Lower lobe of right lung (tissue), 2 donors: ENCODE data around the gene RNFT2. TPM values are rescaled to one million over a fixed set of nuclear protein-coding genes. Genes with fewer than 3 reads are reported as not detected.

Experiments used
- ATAC-seq, 2 donors: fragments of 200-7000 bp; cut with Tn5 transposase; one replicate each; pipeline ENCODE4 v1.9.1; 2020 to 2022; ENCODE audit warnings: mild to moderate bottlenecking in 2 of 2, moderate library complexity in 2 of 2
- DNase-seq: peaks from one replicate; pipeline ENCODE4 v3.0.0-alpha.2; 2020
- H3K27ac ChIP-seq: fragments of 200-600 bp; one replicate; pipeline ENCODE4 v1.8.0; 2022
- H3K27me3 ChIP-seq: fragments of 200-600 bp; one replicate; pipeline ENCODE4 v1.8.0; 2022; ENCODE audit warnings: low read depth
- H3K36me3 ChIP-seq: fragments of 200-600 bp; one replicate; pipeline ENCODE4 v1.8.0; 2022; ENCODE audit warnings: mild to moderate bottlenecking
- H3K4me1 ChIP-seq: fragments of 200-600 bp; one replicate; pipeline ENCODE4 v1.8.0; 2022
- H3K4me3 ChIP-seq: fragments of 200-600 bp; one replicate; pipeline ENCODE4 v1.8.0; 2022; ENCODE audit warnings: mild to moderate bottlenecking
- H3K9me3 ChIP-seq: fragments of 200-600 bp; one replicate; pipeline ENCODE4 v1.8.0; 2022
- CTCF ChIP-seq: fragments of 200-600 bp; IDR thresholded peaks from one replicate; pipeline ENCODE4 v1.8.0; 2022; ENCODE audit warnings: antibody characterized with exemption, mild to moderate bottlenecking
- intact Hi-C: fragments of 100-400 bp; cut with DNase I; formaldehyde crosslinking; loops from one replicate; pipeline ENCODE4 v1.11.0; 2022
- total RNA-seq: library from RNA; stranded (reverse); fragmentation: NEBNext Ultra II Directional; extraction: Animal tissue kit (Norgen Biotek cat#: 25700); gene quantifications from one replicate; pipeline ENCODE4 v1.2.1, GENCODE V29; 2021
- donor health status: DM: no; HTN: yes; CAD: no; lungs with severe emphysema.

The RNFT2 gene
- total RNA-seq, 1 donor from 2014 or later = 3.3 TPM

DNA sequence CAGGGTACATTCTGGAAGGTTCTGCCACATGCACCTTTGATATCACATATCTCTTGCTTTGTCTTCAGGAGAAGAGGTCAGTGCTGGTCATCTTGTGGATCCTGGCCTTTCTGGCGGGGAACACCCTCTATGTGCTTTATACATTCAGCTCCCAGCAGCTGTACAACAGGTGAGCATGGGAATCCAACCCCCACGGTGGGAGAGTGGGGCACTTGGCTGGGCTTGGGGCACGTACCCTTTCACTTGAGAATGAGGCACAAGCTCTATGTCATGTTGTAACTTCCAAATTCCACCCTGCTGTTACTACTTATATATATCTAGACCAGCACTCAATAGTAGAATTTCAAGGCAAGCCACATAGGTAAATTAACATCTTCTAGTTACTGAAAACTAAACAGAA lies 28.6 kb downstream of the RNFT2 start:
- intact Hi-C loops = no loop called here
- H3K27me3 ChIP-seq = no peaks in the 10 kb centered on the region
- DNase-seq = no peak
- no peak overlapping the region for H3K27ac ChIP-seq
- H3K36me3 ChIP-seq = no peaks in the 10 kb centered on the region
- no peak for TF ChIP-seq CTCF
- no peak for ATAC-seq
- no peaks in the 10 kb centered on the region for H3K4me1 ChIP-seq
- no peak overlapping the region for H3K4me3 ChIP-seq
- no peaks in the 10 kb centered on the region for H3K9me3 ChIP-seq

DNA sequence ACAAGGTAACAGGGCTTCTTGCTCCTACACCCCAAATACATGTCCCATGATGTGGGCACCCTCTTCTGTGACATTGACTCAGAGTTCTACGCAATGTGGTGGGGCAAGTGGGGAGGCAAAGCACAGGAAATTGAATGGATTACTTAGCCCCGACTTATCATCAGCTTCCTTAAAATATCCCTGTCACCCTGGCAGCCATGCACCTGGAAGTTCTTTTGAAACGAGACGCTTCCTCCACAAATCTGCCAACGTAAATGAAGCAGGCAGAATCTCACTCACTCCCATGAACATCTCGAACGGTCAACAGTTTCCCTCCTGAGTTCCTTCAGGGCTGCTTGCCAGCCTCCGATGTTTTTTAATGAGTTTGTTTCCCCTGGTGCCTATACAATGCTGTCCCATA lies 33.5 kb downstream of the RNFT2 start:
- ATAC-seq = no peak
- Histone ChIP-seq H3K9me3 (no peaks in the 10 kb centered on the region), H3K4me1 (no peaks in the 10 kb centered on the region), H3K4me3 (no peak overlapping the region), H3K36me3 (no peaks in the 10 kb centered on the region), H3K27me3 (no peaks in the 10 kb centered on the region), H3K27ac (no peak overlapping the region)
- no peak for DNase-seq
- no peak for TF ChIP-seq CTCF
- intact Hi-C loops = no loop called here

GRCh38 chr12:116773276-116773731 lies 35.2 kb downstream of the RNFT2 start:
- intact Hi-C loops = no loop called here
- no peaks in the 10 kb centered on the region for H3K36me3 ChIP-seq
- no peaks in the 10 kb centered on the region for H3K4me1 ChIP-seq
- H3K4me3 ChIP-seq = no peak overlapping the region
- no peak for TF ChIP-seq CTCF
- ATAC-seq (no peak), DNase-seq (no peak)
- H3K9me3 ChIP-seq = no peaks in the 10 kb centered on the region
- no peak overlapping the region for H3K27ac ChIP-seq
- H3K27me3 ChIP-seq = no peaks in the 10 kb centered on the region

DNA sequence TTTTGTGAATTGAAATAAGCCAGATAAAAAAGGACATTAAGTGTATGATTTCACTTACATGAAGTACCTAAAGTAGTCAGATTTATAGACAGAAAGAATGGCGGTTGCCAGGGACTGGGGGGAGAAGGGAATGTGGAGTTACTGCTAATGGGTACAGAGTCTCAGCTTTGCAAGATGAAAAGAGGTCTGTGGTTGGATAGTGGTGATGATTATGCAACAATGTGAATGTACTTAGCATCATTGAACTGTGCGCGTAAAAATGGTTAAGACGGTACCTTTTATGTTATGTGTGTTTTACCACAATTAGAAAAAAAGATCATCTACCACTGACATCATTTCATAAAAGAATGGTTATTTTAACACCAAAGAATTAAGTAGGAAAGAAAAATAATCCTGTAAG lies 35.9 kb downstream of the RNFT2 start:
- Histone ChIP-seq H3K36me3 (no peaks in the 10 kb centered on the region), H3K4me1 (no peaks in the 10 kb centered on the region), H3K27me3 (no peaks in the 10 kb centered on the region), H3K9me3 (no peaks in the 10 kb centered on the region), H3K4me3 (no peak overlapping the region), H3K27ac (no peak overlapping the region)
- no peak for ATAC-seq
- no peak for TF ChIP-seq CTCF
- intact Hi-C loops = no loop called here
- no peak for DNase-seq

- H3K4me3 ChIP-seq = no peak overlapping the region
- no peak for TF ChIP-seq CTCF
These were observed 39.1 kb downstream of the RNFT2 start for GRCh38 chr12:116777245-116777644.

DNA sequence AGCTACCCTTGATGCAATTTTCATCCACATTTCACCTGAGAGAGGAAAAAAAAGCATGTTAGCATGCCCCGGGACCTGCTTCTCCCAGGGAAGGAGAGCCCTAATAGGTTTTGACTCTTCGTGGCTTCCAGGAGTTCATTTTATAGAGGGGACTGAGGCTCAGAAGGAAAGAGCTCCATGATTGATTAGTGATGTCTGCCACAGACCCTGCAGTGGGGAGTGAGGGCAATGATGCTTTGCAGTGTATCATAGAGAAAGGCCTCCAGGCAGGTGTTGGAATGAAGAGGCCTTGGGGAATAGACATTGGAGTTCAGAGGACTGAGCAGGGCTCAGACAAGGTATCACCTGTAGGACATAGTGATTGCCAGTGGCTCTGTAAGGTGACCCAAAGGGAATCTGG lies 41.5 kb downstream of the RNFT2 start:
- H3K36me3 ChIP-seq = no peaks in the 10 kb centered on the region
- H3K4me3 ChIP-seq = no peak overlapping the region
- intact Hi-C loops = no loop called here
- no peak for ATAC-seq
- H3K9me3 ChIP-seq = no peaks in the 10 kb centered on the region
- no peak for DNase-seq
- no peak overlapping the region for H3K27ac ChIP-seq
- TF ChIP-seq CTCF = no peak
- H3K4me1 ChIP-seq = no peaks in the 10 kb centered on the region
- no peaks in the 10 kb centered on the region for H3K27me3 ChIP-seq

More at GRCh38 chr12:116777245-116777644, 39.1 kb downstream of the RNFT2 start:
- no peaks in the 10 kb centered on the region for H3K9me3 ChIP-seq
- no peak overlapping the region for H3K27ac ChIP-seq
- no peaks in the 10 kb centered on the region for H3K36me3 ChIP-seq
- intact Hi-C loops = no loop called here
- DNase-seq = no peak
- no peaks in the 10 kb centered on the region for H3K27me3 ChIP-seq
- no peak for ATAC-seq
- no peaks in the 10 kb centered on the region for H3K4me1 ChIP-seq
